Fibroblast of pulmonary artery (primary cell): ENCODE data around the gene ESR1.
A peak's percentile ranks its signal among the peaks of the same experiment; 100 is the strongest.

Source experiments
- DNase-seq: peaks from one replicate; pipeline ENCODE4 v3.0.0-alpha.2; 2010; ENCODE audit warnings: low read depth
- H3K4me3 ChIP-seq: replicated peaks from 2 replicates; pipeline ENCODE4 v1.5.1; 2011; ENCODE audit warnings: low read depth, mild to moderate bottlenecking, control low read depth, low read length, moderate library complexity
- CTCF ChIP-seq: IDR thresholded peaks from 2 replicates; pipeline ENCODE4 v1.5.1; 2011; ENCODE audit warnings: mild to moderate bottlenecking, control low read depth, low read length, inconsistent platforms; ENCODE audit errors: missing control alignments

Gene ESR1

GRCh38 chr6:152170702-152171667, 363.5 kb downstream of the ESR1 start:
- no peak for TF ChIP-seq CTCF
- H3K4me3 ChIP-seq = no peak overlapping the region
- peak; percentile 72 for DNase-seq

- TF ChIP-seq CTCF = no peak
- DNase-seq = no peak
These were observed 365.8 kb downstream of the ESR1 start for GRCh38 chr6:152173321-152173720.

GRCh38 chr6:152173957-152174356, 366.5 kb downstream of the ESR1 start:
- no peak for DNase-seq
- no peak overlapping the region for H3K4me3 ChIP-seq
- TF ChIP-seq CTCF = no peak

More at GRCh38 chr6:152173321-152173720, 365.8 kb downstream of the ESR1 start:
- no peak overlapping the region for H3K4me3 ChIP-seq

GRCh38 chr6:152176268-152176667, 368.8 kb downstream of the ESR1 start:
- peak; percentile 27 for DNase-seq
- TF ChIP-seq CTCF = no peak
- H3K4me3 ChIP-seq = no peak overlapping the region
